Measurements from ENCODE around the gene CXCL10. TPM values are rescaled to one million over a fixed set of nuclear protein-coding genes. Genes with fewer than 3 reads are reported as not detected.

Gene CXCL10
- total RNA-seq, 1 experiment from 2014 or later: 1.0 TPM

DNA sequence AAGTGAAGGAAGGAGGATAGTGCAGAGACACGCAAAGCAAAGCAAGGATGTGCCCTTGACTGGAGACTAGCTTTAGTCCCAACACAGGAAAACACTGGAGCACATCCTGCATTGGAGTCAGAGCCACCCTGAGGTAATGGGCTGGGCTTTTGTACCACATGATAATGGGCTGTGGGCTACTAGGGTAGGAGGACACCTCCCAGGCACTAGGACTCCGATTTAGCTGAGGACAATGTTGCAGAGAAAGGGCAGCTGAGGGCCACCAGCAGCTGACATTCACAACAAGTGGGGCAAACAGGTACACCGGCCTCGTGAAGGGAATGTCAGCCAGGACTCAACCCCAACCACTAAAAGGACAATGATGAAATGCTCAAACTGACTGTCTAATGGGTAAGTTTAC, 42.7 kb downstream of the CXCL10 start:
- CTCF ChIA-PET: no interaction called here

DNA sequence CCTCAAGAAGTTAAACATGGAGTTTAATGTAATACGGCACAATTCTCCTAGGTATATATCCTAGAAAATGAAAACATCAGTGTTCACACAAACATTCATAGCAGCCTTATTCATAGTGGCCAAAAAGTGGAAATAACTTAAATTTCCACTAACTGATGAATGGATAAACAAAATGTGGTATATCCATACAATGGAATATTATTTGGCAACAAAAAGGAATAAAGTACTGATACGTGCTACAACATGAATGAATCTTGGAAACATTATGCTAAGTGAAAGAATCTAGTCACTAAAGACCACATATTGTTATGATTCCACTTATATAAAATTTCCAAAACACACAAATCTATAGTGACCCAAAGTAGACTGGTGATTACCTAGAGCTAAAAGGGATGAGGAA, 47.1 kb downstream of the CXCL10 start:
- POLR2A ChIA-PET (ENCODE audit: low non-redundant PET): no interaction called here
- TF ChIP-seq, protein P1, sequence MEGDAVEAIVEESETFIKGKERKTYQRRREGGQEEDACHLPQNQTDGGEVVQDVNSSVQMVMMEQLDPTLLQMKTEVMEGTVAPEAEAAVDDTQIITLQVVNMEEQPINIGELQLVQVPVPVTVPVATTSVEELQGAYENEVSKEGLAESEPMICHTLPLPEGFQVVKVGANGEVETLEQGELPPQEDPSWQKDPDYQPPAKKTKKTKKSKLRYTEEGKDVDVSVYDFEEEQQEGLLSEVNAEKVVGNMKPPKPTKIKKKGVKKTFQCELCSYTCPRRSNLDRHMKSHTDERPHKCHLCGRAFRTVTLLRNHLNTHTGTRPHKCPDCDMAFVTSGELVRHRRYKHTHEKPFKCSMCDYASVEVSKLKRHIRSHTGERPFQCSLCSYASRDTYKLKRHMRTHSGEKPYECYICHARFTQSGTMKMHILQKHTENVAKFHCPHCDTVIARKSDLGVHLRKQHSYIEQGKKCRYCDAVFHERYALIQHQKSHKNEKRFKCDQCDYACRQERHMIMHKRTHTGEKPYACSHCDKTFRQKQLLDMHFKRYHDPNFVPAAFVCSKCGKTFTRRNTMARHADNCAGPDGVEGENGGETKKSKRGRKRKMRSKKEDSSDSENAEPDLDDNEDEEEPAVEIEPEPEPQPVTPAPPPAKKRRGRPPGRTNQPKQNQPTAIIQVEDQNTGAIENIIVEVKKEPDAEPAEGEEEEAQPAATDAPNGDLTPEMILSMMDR (conservative IDR thresholded peaks at IDR 0.05; ENCODE audit: low read depth, low read length): no peak
- no peak for TF ChIP-seq EZH2 (IDR thresholded peaks at IDR 0.05; ENCODE audit: borderline replicate concordance, low read depth, low read length, poor library complexity, severe bottlenecking)
- Histone ChIP-seq H3K27ac (ENCODE audit: low read depth, low read length, poor library complexity, severe bottlenecking) (no peak overlapping the region), H3K36me3 (ENCODE audit: insufficient read depth, low read length, poor library complexity, severe bottlenecking) (peaks cover 28% of the 10 kb centered on the region), H3K4me1 (ENCODE audit: insufficient read depth, low read length, poor library complexity, severe bottlenecking) (no peaks in the 10 kb centered on the region), H3K9me3 (ENCODE audit: low read depth, low read length, poor library complexity, severe bottlenecking) (no peaks in the 10 kb centered on the region), H3K4me3 (ENCODE audit: low read depth, low read length, poor library complexity, severe bottlenecking) (no peak overlapping the region), H3K27me3 (replicated peaks; ENCODE audit: insufficient read depth, low read depth, low read length, poor library complexity) (no peaks in the 10 kb centered on the region)
- intact Hi-C loops (cut with micrococcal nuclease; ENCODE audit: unreplicated experiment): no loop called here
- BruUV-seq (replicated peaks): no TSS peak
- no peak for DNase-seq (ENCODE audit: low spot score)
- CTCF ChIA-PET: no interaction called here

More for the DNA sequence above, 42.7 kb downstream of the CXCL10 start:
- H3K9me3 ChIP-seq (ENCODE audit: low read depth, low read length, poor library complexity, severe bottlenecking): no peaks in the 10 kb centered on the region
- DNase-seq (ENCODE audit: low spot score): no peak
- intact Hi-C loops (cut with micrococcal nuclease; ENCODE audit: unreplicated experiment): no loop called here
- no peaks in the 10 kb centered on the region for H3K4me1 ChIP-seq (ENCODE audit: insufficient read depth, low read length, poor library complexity, severe bottlenecking)
- no peaks in the 10 kb centered on the region for H3K27me3 ChIP-seq (replicated peaks; ENCODE audit: insufficient read depth, low read depth, low read length, poor library complexity)
- H3K4me3 ChIP-seq (ENCODE audit: low read depth, low read length, poor library complexity, severe bottlenecking): no peak overlapping the region
- TF ChIP-seq, protein P1 (conservative IDR thresholded peaks at IDR 0.05; ENCODE audit: low read depth, low read length): no peak
- TF ChIP-seq EZH2 (IDR thresholded peaks at IDR 0.05; ENCODE audit: borderline replicate concordance, low read depth, low read length, poor library complexity, severe bottlenecking): no peak
- H3K27ac ChIP-seq (ENCODE audit: low read depth, low read length, poor library complexity, severe bottlenecking): no peak overlapping the region
- POLR2A ChIA-PET (ENCODE audit: low non-redundant PET): no interaction called here
- BruUV-seq (replicated peaks): no TSS peak
- peaks cover 30% of the 10 kb centered on the region for H3K36me3 ChIP-seq (ENCODE audit: insufficient read depth, low read length, poor library complexity, severe bottlenecking)

DNA sequence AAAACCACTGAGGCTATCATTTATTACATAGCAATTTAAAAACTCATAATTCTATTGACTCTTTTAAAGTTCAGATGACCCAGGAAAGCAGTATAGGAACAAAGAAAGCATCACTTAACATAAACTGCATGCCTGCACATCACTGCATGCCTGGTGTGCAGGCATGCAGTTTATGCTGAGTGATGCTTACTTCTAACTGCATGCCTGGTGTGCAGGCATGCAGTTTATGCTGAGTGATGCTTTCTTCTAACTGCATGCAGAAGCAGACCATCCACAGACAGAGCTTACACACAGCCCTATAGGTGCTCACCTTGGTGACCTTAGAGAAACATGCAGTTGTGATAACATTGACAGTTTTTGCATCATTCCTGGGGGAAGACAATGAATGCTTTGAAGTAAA, 49.5 kb downstream of the CXCL10 start:
- intact Hi-C loops (cut with micrococcal nuclease; ENCODE audit: unreplicated experiment): no loop called here
- BruUV-seq (replicated peaks): no TSS peak
- H3K4me3 ChIP-seq (ENCODE audit: low read depth, low read length, poor library complexity, severe bottlenecking): no peak overlapping the region
- no peak for DNase-seq (ENCODE audit: low spot score)
- no peak overlapping the region for H3K27ac ChIP-seq (ENCODE audit: low read depth, low read length, poor library complexity, severe bottlenecking)
- ChIA-PET CTCF (no interaction called here), POLR2A (ENCODE audit: low non-redundant PET) (no interaction called here)
- no peaks in the 10 kb centered on the region for H3K4me1 ChIP-seq (ENCODE audit: insufficient read depth, low read length, poor library complexity, severe bottlenecking)
- peaks cover 39% of the 10 kb centered on the region for H3K36me3 ChIP-seq (ENCODE audit: insufficient read depth, low read length, poor library complexity, severe bottlenecking)
- no peaks in the 10 kb centered on the region for H3K27me3 ChIP-seq (replicated peaks; ENCODE audit: insufficient read depth, low read depth, low read length, poor library complexity)
- TF ChIP-seq, protein P1 (conservative IDR thresholded peaks at IDR 0.05; ENCODE audit: low read depth, low read length): no peak
- no peak for TF ChIP-seq EZH2 (IDR thresholded peaks at IDR 0.05; ENCODE audit: borderline replicate concordance, low read depth, low read length, poor library complexity, severe bottlenecking)
- no peaks in the 10 kb centered on the region for H3K9me3 ChIP-seq (ENCODE audit: low read depth, low read length, poor library complexity, severe bottlenecking)

Other genes with a start within 250 kb of the CXCL10 start
- gene PPEF2, start 121.0 kb downstream of the CXCL10 start, total RNA-seq (2021): not detected in 2 replicates
- gene NAAA, start 82.5 kb downstream of the CXCL10 start, total RNA-seq (2021): 4.7 and 5.3 TPM in 2 replicates
- 24.0 and 28.3 TPM in 2 replicates for gene SDAD1, start 32.6 kb downstream of the CXCL10 start, total RNA-seq (2021)
- not detected in 2 replicates for gene CXCL9, start 16.0 kb downstream of the CXCL10 start, total RNA-seq (2021)
- gene CXCL11, start 12.6 kb upstream of the CXCL10 start, total RNA-seq (2021): 0.30 and 0.50 TPM in 2 replicates
- not detected in 2 replicates for gene ART3, start 51.2 kb upstream of the CXCL10 start, total RNA-seq (2021)
- 43.3 and 45.9 TPM in 2 replicates for gene NUP54, start 124.9 kb upstream of the CXCL10 start, total RNA-seq (2021)
- gene SCARB2, start 190.3 kb upstream of the CXCL10 start, total RNA-seq (2021): 27.0 and 27.9 TPM in 2 replicates
- 0.21 TPM in 1 of 2 replicates, not detected in the other for gene FAM47E, start 228.2 kb upstream of the CXCL10 start, total RNA-seq (2021)